ENCODE data around the gene SUCLG2.

Gene SUCLG2

DNA sequence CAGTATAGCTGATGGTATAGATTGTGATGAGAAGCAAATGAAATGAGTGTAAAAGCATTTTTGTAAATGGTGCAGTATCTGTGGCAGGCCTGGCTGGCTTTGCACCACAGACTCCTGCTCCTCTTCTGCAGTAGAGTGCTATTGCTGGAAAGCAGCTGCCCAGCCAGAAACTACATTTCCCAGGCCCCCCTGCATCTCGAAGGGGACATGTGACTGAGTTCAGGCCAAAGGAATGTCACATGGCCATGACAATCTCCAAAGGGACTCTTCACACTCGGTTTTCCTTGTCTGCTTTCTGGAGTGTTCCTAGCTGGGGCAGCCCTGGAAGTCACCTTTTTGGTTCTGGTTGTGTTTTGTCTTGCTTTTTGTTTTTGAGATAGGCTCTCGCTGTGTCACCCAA lies 277.1 kb downstream of the SUCLG2 start:
- Histone ChIP-seq H3K9me2 (ENCODE audit: low read depth, low read length) (no peaks in the 10 kb centered on the region), H3K9me3 (ENCODE audit: low read length) (no peaks in the 10 kb centered on the region), H3K79me2 (ENCODE audit: insufficient read depth, low read length) (no peaks in the 10 kb centered on the region), H3K4me3 (ENCODE audit: low read depth, low read length, poor library complexity, severe bottlenecking) (no peak overlapping the region), H3F3A (ENCODE audit: insufficient read depth, low read length) (no peaks in the 10 kb centered on the region), H3K4me1 (ENCODE audit: insufficient read depth, low read length, severe bottlenecking) (no peaks in the 10 kb centered on the region), H3K36me3 (ENCODE audit: insufficient read depth, low read length) (no peaks in the 10 kb centered on the region), H3K27me3 (ENCODE audit: insufficient read depth, low read length) (no peaks in the 10 kb centered on the region), H3K27ac (ENCODE audit: low read depth, low read length, poor library complexity, severe bottlenecking) (no peak overlapping the region), H4K20me1 (ENCODE audit: insufficient read depth, low read length) (no peaks in the 10 kb centered on the region), H2AFZ (ENCODE audit: low read length) (no peak overlapping the region), H3K9ac (ENCODE audit: low read length) (no peak overlapping the region), H3K4me2 (ENCODE audit: low read length) (no peak overlapping the region)
- no peak for TF ChIP-seq CTCF (IDR thresholded peaks at IDR 0.05; ENCODE audit: low read length)
- TF ChIP-seq EZH2 (IDR thresholded peaks at IDR 0.05; ENCODE audit: borderline replicate concordance, low read length), result no peak

- no peak for TF ChIP-seq CTCF (IDR thresholded peaks at IDR 0.05; ENCODE audit: low read length)
- no peak for TF ChIP-seq EZH2 (IDR thresholded peaks at IDR 0.05; ENCODE audit: borderline replicate concordance, low read length)
Observed at GRCh38 chr3:67376416-67376815, 278.0 kb downstream of the SUCLG2 start.

GRCh38 chr3:67375976-67376375 lies 278.4 kb downstream of the SUCLG2 start:
- no peaks in the 10 kb centered on the region for H3K36me3 ChIP-seq (ENCODE audit: insufficient read depth, low read length)
- H3K9me3 ChIP-seq (ENCODE audit: low read length), result no peaks in the 10 kb centered on the region
- no peaks in the 10 kb centered on the region for H3K27me3 ChIP-seq (ENCODE audit: insufficient read depth, low read length)
- H3K27ac ChIP-seq (ENCODE audit: low read depth, low read length, poor library complexity, severe bottlenecking), result no peak overlapping the region
- no peak overlapping the region for H3K4me2 ChIP-seq (ENCODE audit: low read length)
- no peaks in the 10 kb centered on the region for H3K79me2 ChIP-seq (ENCODE audit: insufficient read depth, low read length)
- H3K9me2 ChIP-seq (ENCODE audit: low read depth, low read length), result no peaks in the 10 kb centered on the region
- H3F3A ChIP-seq (ENCODE audit: insufficient read depth, low read length), result no peaks in the 10 kb centered on the region
- no peak overlapping the region for H3K4me3 ChIP-seq (ENCODE audit: low read depth, low read length, poor library complexity, severe bottlenecking)
- H3K4me1 ChIP-seq (ENCODE audit: insufficient read depth, low read length, severe bottlenecking), result no peaks in the 10 kb centered on the region
- no peak overlapping the region for H2AFZ ChIP-seq (ENCODE audit: low read length)
- no peaks in the 10 kb centered on the region for H4K20me1 ChIP-seq (ENCODE audit: insufficient read depth, low read length)
- H3K9ac ChIP-seq (ENCODE audit: low read length), result no peak overlapping the region
- TF ChIP-seq EZH2 (IDR thresholded peaks at IDR 0.05; ENCODE audit: borderline replicate concordance, low read length), result no peak
- TF ChIP-seq CTCF (IDR thresholded peaks at IDR 0.05; ENCODE audit: low read length), result no peak

More at GRCh38 chr3:67376416-67376815, 278.0 kb downstream of the SUCLG2 start:
- H3K27ac ChIP-seq (ENCODE audit: low read depth, low read length, poor library complexity, severe bottlenecking), result no peak overlapping the region
- no peaks in the 10 kb centered on the region for H3K27me3 ChIP-seq (ENCODE audit: insufficient read depth, low read length)
- no peaks in the 10 kb centered on the region for H3K4me1 ChIP-seq (ENCODE audit: insufficient read depth, low read length, severe bottlenecking)
- no peaks in the 10 kb centered on the region for H3F3A ChIP-seq (ENCODE audit: insufficient read depth, low read length)
- no peak overlapping the region for H2AFZ ChIP-seq (ENCODE audit: low read length)
- H3K9me3 ChIP-seq (ENCODE audit: low read length), result no peaks in the 10 kb centered on the region
- no peaks in the 10 kb centered on the region for H3K9me2 ChIP-seq (ENCODE audit: low read depth, low read length)
- no peak overlapping the region for H3K4me3 ChIP-seq (ENCODE audit: low read depth, low read length, poor library complexity, severe bottlenecking)
- H3K9ac ChIP-seq (ENCODE audit: low read length), result no peak overlapping the region
- no peak overlapping the region for H3K4me2 ChIP-seq (ENCODE audit: low read length)
- H3K36me3 ChIP-seq (ENCODE audit: insufficient read depth, low read length), result no peaks in the 10 kb centered on the region
- H4K20me1 ChIP-seq (ENCODE audit: insufficient read depth, low read length), result no peaks in the 10 kb centered on the region
- no peaks in the 10 kb centered on the region for H3K79me2 ChIP-seq (ENCODE audit: insufficient read depth, low read length)

All from OCI-LY1 (cell line).